HG02852 (cell line): ENCODE measurements around the gene CBX4.

Experiments used
- ATAC-seq: cut with Tn5 transposase; IDR thresholded peaks from one replicate; pipeline ENCODE4 v1.9.1; 2021; ENCODE audit warnings: mild to moderate bottlenecking, moderate library complexity; ENCODE audit not compliant: unreplicated experiment

Gene CBX4

DNA sequence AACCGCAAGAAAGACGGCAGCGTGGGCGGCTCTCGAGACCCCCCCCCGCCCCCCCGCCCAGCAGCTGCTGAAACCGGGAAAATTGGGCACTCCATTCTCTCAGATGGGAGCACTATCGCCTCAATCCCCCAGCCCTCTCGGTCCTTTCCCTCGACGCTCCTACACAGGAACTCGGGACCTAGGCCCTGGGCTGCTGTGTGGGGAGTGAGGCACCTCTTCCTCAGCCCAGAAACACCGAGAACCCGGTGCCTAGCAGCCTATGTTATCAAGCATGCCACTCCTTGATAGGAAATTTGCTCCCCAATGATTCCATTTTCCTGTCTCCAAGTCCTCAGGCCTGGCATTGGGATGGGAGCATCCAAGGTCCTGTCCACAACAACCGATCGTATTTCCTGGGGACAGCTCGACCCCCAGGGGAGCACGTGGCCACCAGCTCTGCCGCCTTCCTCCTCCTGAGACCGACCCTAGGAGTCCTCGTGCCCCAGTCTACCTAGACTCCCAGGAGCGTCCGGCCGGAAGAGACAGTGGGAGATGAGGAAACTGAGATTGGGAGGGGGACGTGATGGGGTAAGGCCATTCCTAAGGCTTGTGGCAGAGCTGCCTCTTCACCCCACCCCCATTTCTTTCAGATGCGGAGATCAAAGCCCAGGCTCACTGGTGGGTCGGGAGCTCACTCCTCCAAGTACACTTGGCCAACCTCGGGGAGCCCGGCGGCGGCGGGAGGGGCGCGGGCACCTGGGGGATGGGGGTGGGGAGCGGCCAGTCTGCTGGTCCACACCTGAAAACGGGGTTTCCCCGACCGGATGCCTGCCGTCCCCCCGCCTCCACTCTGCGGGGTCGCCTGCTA lies 24.9 kb downstream of the CBX4 start:
- ATAC-seq: no peak

DNA sequence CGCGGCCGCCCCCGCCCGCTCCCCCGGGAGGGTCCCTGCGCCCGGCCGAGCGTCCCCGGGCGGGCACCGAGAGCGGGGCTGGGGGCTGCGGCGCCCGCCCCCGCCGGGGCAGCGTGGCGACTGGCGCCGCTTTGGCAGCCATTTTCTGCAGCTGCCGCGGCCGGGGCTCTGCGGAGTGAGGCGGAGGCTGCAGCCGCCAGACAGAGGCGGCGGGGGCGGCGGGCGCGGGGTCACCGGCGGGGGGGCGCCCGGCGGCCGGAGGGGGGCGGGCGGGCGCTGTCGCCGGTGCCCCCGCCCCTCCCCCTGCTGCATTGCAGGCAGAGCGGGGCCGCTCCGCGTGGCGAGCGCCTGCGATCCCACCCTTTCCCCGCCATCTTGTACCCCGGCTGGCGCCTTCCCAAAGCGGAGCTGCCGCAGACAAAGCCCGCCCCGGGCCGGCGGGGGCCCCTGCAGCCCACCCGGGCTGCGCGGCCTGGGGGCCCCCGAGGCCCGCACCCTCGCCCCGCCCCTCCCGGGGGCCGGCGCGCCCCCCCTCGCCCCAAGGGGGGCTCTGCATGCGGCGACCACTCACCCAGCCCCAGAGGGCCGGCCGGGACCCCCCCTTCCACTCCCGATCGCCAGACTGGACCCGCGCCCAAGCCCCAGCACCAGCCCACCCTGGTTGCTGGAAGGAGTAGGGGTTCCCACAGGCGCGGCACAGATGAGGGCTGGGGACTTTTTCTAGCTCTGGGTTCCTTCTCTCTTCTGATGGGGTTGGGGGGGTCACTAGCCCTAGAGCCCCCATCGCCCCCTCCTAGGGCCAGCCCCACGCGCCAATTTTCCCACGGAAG lies 25.7 kb downstream of the CBX4 start:
- no peak for ATAC-seq

GRCh38 chr17:79812353-79813258 lies 26.6 kb downstream of the CBX4 start:
- no peak for ATAC-seq

GRCh38 chr17:79811868-79812352 lies 27.3 kb downstream of the CBX4 start:
- ATAC-seq: no peak

GRCh38 chr17:79811011-79811867 lies 28.0 kb downstream of the CBX4 start:
- ATAC-seq: no peak

GRCh38 chr17:79810130-79811010 lies 28.9 kb downstream of the CBX4 start:
- peak; percentile 82 for ATAC-seq

- ATAC-seq: no peak
Measured at GRCh38 chr17:79809530-79810129, 29.6 kb downstream of the CBX4 start.

GRCh38 chr17:79808763-79809529 lies 30.3 kb downstream of the CBX4 start:
- ATAC-seq: no peak

- no peak for ATAC-seq
Measured at GRCh38 chr17:79806863-79807720, 32.1 kb downstream of the CBX4 start.

DNA sequence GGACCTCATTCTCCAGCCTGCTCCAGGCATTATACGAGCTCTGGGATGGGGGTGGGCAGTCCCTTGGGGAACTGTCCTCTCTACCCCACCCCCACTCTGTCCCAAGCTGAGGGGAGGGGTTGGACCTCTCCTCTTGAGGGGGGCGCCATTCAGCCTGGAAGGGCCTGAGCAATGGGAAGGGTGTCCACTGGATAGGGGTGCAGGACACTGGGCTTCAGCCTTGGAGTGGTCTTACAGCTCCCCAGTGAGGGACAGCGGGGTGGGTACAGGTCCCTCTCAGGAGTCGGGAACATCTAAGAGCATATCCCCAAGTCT lies 32.8 kb downstream of the CBX4 start:
- no peak for ATAC-seq

- no peak for ATAC-seq
Measured at GRCh38 chr17:79804856-79805696, 34.2 kb downstream of the CBX4 start.

DNA sequence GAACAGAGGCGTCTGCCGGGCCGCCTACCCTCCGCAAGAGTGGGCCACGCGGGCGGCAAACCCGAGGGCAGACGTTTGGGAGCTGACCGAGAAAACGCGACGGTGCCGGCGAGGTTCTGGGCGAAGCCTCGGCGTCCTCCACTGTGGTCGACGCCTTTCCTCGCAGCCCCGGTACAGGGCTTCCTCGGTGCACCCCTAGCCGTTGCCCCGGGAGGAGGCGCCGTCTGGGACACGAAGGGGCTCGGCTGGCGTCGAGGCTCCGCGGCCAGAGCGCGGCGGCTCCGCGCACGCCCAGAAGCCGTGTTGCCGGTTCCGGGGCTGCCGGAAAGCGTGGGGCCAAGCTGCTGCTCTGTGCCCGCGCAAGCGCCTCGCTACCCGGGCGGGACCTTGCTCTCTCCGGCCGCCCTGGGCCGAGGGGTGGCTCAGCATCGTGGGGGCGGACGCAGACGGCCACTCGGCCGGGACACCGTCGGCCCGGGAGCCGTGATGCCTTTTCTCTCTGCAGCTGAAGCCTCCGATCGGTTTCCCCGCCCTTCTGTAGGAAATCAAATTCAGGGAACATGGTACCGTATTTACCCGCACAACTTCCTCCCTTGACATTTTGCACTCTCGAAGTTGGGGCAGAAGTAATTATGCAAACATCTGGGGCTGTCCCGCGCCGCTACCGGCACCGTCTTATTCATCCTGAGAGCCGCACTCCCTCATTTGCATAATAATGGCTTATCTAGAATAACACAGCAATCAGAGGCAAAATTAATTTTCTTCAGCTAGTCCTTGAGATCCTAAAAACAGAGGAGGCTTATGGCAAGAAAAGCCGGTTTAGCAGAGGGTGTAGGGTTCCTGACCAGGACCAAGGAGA lies 35.0 kb downstream of the CBX4 start:
- peak; percentile 67 for ATAC-seq

DNA sequence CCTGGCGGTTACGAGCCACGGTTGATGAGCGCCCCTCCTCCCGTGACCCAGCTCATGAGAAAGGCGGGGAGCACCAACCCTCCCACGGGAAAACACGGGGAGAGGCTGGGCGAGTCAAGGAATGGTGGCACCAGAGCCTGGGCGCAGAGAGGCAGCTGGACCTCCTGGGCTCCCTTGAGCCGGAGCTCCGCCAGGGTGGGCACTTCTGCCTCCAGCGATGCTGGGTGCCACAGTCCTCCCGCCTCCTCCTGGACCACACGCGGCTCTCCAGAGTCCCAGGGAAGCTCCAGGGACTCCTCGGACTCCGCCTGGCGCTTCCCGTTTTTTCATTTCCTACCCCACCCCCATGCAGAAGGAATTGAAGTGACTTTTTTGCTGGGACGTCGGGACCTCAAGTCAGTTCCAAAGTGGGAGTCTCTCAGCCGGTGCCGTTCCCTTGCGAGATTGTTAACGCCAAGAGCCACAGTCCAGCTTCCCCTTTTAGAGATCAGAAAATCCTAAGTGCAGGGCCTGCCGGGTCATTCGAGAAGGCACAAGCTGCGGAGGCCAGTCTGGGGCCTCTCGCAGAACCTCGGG lies 35.7 kb downstream of the CBX4 start:
- no peak for ATAC-seq

DNA sequence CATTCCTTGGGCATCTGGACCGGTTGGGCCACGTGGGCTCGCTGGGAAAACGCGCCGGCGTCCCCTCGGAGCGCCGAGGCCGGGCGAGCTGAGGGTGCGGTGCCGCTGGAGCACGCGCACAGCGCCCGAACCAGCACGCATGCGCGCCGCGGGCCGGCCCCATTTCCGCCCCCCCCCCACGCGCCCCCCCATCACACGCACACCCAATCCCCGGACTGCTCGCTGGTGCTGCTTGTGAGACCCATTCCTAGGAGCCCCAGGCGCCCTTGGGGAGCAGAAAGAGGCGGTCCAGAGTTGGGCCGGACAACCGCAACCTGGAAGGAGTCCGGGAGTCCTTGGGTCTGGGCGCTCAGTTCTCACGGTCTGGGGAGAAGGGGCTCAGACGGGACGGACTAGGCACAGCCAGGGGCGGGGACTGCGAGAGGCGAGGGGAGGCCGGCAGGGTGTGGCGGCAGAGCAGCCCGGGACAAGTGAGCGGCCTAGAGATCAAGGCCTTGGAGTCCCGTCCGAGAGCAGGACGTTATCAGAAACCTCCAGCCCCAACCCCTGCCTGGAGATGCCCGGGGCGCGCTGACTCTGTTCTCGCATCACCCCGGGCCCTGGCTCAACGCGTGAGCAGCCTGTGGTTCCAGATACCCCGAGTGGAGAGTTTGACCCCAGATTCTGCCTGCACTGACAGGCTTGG lies 36.4 kb downstream of the CBX4 start:
- no peak for ATAC-seq
